Measurements from ENCODE around the gene DCAF4L1. TPM values are rescaled to one million over a fixed set of nuclear protein-coding genes. Genes with fewer than 3 reads are reported as not detected.

Gene DCAF4L1
- total RNA-seq, 1 experiment from 2014 or later = 0.56 TPM

DNA sequence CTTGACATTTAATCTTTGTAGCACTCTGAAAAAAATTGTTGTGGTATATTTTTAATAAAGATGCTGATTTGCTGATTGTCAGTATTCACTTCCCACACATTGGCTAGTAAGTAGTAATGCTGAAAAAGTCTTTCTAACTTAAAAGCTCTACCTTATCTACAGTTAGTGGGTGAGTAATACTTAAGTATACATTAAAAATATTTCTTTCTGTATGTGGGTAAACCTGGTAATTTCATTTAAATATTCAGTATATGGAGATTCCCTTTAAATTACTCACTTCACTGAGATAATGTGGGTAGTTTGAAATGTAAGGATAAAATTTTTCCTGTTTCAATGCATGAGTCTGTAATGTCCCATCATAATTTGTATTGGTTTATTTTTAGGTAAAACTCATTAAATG lies 40.7 kb upstream of the DCAF4L1 start:
- Histone ChIP-seq H3K36me3 (ENCODE audit: insufficient read depth, low read length) (peaks cover 72% of the 10 kb centered on the region), H3K9me3 (ENCODE audit: low read length) (no peaks in the 10 kb centered on the region), H3K4me1 (ENCODE audit: low read length) (peaks cover 37% of the 10 kb centered on the region), H3K9ac (ENCODE audit: low read length) (no peak overlapping the region), H3K4me2 (ENCODE audit: low read depth, low read length, poor library complexity, severe bottlenecking) (no peak overlapping the region), H3K27ac (ENCODE audit: low read length) (no peak overlapping the region), H3K79me2 (ENCODE audit: low read length) (peaks cover 93% of the 10 kb centered on the region), H3K9me2 (replicated peaks; ENCODE audit: insufficient read depth, low read length) (no peaks in the 10 kb centered on the region), H2AFZ (ENCODE audit: low read length) (no peak overlapping the region), H4K20me1 (ENCODE audit: insufficient read depth, low read depth, low read length) (peaks cover 12% of the 10 kb centered on the region), H3K27me3 (ENCODE audit: low read length) (no peaks in the 10 kb centered on the region), H3K4me3 (ENCODE audit: low read length) (no peak overlapping the region)
- no peak for DNase-seq

DNA sequence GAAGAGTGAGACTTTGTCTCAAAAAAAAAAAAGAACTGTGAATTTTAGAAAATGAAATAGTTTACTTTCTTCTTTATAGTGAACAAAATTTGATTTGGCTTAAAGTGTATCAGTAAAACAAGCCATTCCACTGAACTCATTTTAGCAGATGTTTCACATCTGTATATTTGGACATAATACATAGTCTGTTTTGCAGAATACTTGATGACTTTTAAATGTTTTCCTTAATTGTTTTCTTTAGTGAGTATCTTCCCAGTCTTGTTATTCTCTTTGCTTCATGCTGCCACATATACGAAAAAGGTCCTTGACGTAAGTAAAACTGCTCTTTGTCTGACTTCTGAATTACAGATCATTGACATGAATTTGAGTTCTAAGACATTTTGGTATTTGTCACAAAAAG lies 38.0 kb upstream of the DCAF4L1 start:
- Histone ChIP-seq H3K79me2 (ENCODE audit: low read length) (peaks cover 87% of the 10 kb centered on the region), H3K9me2 (replicated peaks; ENCODE audit: insufficient read depth, low read length) (no peaks in the 10 kb centered on the region), H3K27me3 (ENCODE audit: low read length) (no peaks in the 10 kb centered on the region), H3K4me1 (ENCODE audit: low read length) (peaks cover 11% of the 10 kb centered on the region; the same call in 1 of the 2 replicates), H3K9ac (ENCODE audit: low read length) (no peak overlapping the region), H4K20me1 (ENCODE audit: insufficient read depth, low read depth, low read length) (peaks cover 6% of the 10 kb centered on the region; the same call in 1 of the 2 replicates), H2AFZ (ENCODE audit: low read length) (no peak overlapping the region), H3K27ac (ENCODE audit: low read length) (no peak overlapping the region), H3K4me2 (ENCODE audit: low read depth, low read length, poor library complexity, severe bottlenecking) (no peak overlapping the region), H3K36me3 (ENCODE audit: insufficient read depth, low read length) (peaks cover 79% of the 10 kb centered on the region), H3K9me3 (ENCODE audit: low read length) (no peaks in the 10 kb centered on the region), H3K4me3 (ENCODE audit: low read length) (no peak overlapping the region)
- DNase-seq = no peak

DNA sequence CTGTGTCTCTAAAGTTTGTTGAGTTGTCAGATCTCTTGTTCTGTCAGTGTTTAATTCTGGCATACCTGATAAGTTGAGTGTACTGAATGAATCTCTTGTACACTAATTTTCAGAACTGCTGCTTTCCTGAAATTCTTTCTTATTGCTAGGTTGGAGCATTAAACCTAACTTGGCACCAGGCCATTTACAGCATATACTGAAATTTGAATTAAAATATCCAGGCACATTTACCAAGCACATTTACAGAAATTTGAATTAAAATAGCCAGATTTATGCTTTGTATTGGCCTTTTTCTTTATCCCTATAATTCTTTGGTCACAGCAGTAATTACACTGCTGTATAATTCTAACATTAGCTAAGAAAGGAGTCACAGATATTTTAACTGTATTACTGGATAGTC lies 37.5 kb upstream of the DCAF4L1 start:
- H3K9me3 ChIP-seq (ENCODE audit: low read length) = no peaks in the 10 kb centered on the region
- peaks cover 78% of the 10 kb centered on the region for H3K36me3 ChIP-seq (ENCODE audit: insufficient read depth, low read length)
- H3K4me1 ChIP-seq (ENCODE audit: low read length) = peaks cover 8% of the 10 kb centered on the region; the same call in 1 of the 2 replicates
- H3K79me2 ChIP-seq (ENCODE audit: low read length) = peaks cover 82% of the 10 kb centered on the region
- no peak overlapping the region for H3K27ac ChIP-seq (ENCODE audit: low read length)
- no peak for DNase-seq
- peaks cover 6% of the 10 kb centered on the region; the same call in 1 of the 2 replicates for H4K20me1 ChIP-seq (ENCODE audit: insufficient read depth, low read depth, low read length)
- no peak overlapping the region for H3K4me3 ChIP-seq (ENCODE audit: low read length)
- H3K4me2 ChIP-seq (ENCODE audit: low read depth, low read length, poor library complexity, severe bottlenecking) = no peak overlapping the region
- no peak overlapping the region for H3K9ac ChIP-seq (ENCODE audit: low read length)
- no peak overlapping the region for H2AFZ ChIP-seq (ENCODE audit: low read length)
- no peaks in the 10 kb centered on the region for H3K27me3 ChIP-seq (ENCODE audit: low read length)
- H3K9me2 ChIP-seq (replicated peaks; ENCODE audit: insufficient read depth, low read length) = no peaks in the 10 kb centered on the region

DNA sequence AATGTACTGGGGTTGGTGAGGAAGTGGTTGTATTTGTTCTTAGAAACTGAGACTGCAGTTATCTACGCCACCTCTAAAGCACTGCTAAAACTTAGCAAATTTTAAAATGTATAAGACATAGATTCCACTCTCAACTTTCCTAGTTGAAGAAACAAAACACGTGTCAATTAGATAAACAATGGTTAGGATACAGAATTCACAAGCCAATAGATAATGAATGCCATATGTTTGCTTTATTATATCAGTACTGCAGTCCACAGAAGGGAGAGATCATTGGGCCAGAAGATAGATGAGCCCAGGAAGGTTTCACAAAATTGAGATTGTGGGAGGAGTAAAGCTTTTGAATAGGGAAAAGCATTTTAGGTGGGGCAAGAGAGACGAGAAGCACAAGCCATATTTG lies 32.0 kb upstream of the DCAF4L1 start:
- Histone ChIP-seq H3K9me3 (ENCODE audit: low read length) (no peaks in the 10 kb centered on the region), H3K9ac (ENCODE audit: low read length) (no peak overlapping the region), H3K27ac (ENCODE audit: low read length) (no peak overlapping the region), H2AFZ (ENCODE audit: low read length) (no peak overlapping the region), H3K4me1 (ENCODE audit: low read length) (peaks cover 22% of the 10 kb centered on the region), H3K4me2 (ENCODE audit: low read depth, low read length, poor library complexity, severe bottlenecking) (no peak overlapping the region), H3K79me2 (ENCODE audit: low read length) (peaks cover 70% of the 10 kb centered on the region), H3K9me2 (replicated peaks; ENCODE audit: insufficient read depth, low read length) (no peaks in the 10 kb centered on the region), H3K4me3 (ENCODE audit: low read length) (no peak overlapping the region), H3K27me3 (ENCODE audit: low read length) (no peaks in the 10 kb centered on the region), H3K36me3 (ENCODE audit: insufficient read depth, low read length) (peaks cover 77% of the 10 kb centered on the region), H4K20me1 (ENCODE audit: insufficient read depth, low read depth, low read length) (no peaks in the 10 kb centered on the region)
- no peak for DNase-seq

DNA sequence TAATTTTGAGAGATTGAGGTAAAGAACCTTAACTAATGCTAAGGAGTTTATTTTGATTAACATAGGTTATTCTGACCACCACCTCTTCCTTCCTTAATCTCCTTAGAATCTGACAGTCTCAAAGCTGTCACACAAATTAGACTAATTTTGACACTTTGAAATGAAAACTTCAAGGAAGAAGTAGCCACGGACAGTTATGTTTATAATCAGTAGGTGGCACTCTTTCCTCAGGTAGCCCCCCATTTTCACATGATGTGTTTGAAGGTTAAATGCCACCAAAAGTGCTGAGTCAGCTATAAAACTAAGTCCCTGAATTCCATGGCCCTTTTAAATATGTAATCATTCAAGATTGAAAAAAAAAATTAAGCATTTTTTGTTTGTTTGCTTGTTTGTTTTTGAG lies 23.9 kb upstream of the DCAF4L1 start:
- Histone ChIP-seq H3K4me1 (ENCODE audit: low read length) (peaks cover 11% of the 10 kb centered on the region), H4K20me1 (ENCODE audit: insufficient read depth, low read depth, low read length) (no peaks in the 10 kb centered on the region), H3K9ac (ENCODE audit: low read length) (no peak overlapping the region), H3K4me3 (ENCODE audit: low read length) (no peak overlapping the region), H3K27ac (ENCODE audit: low read length) (no peak overlapping the region), H3K4me2 (ENCODE audit: low read depth, low read length, poor library complexity, severe bottlenecking) (no peak overlapping the region), H3K79me2 (ENCODE audit: low read length) (peaks cover 15% of the 10 kb centered on the region), H3K9me2 (replicated peaks; ENCODE audit: insufficient read depth, low read length) (no peaks in the 10 kb centered on the region), H2AFZ (ENCODE audit: low read length) (no peak overlapping the region), H3K9me3 (ENCODE audit: low read length) (no peaks in the 10 kb centered on the region), H3K27me3 (ENCODE audit: low read length) (no peaks in the 10 kb centered on the region), H3K36me3 (ENCODE audit: insufficient read depth, low read length) (peaks cover 49% of the 10 kb centered on the region)
- DNase-seq = peak; percentile 74

DNA sequence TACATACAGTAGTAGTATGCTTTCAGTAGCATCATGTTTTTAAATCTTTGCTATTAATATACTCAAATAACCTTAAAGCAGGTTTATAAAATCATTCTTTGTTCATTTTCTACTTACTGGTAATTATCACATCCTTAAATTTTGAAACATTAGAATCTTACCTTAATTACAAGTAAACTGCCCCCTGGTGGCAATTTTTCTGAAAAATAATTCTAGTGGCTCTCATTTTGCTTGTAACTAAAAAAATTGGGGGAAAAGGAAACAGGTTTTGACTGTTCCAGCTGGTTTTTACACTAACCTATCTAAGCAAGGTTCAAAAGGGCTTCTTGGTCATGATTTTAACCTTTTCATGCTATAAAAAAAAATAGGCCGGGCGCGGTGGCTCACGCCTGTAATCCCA lies 18.5 kb upstream of the DCAF4L1 start:
- no peak overlapping the region for H3K27ac ChIP-seq (ENCODE audit: low read length)
- H3K79me2 ChIP-seq (ENCODE audit: low read length) = 0 out of 2 replicates have a peak, but pooled peaks cover 3% of the 10 kb centered on the region
- H3K9me2 ChIP-seq (replicated peaks; ENCODE audit: insufficient read depth, low read length) = no peaks in the 10 kb centered on the region
- DNase-seq = peak; percentile 78
- no peak overlapping the region for H3K4me2 ChIP-seq (ENCODE audit: low read depth, low read length, poor library complexity, severe bottlenecking)
- H3K27me3 ChIP-seq (ENCODE audit: low read length) = no peaks in the 10 kb centered on the region
- no peak overlapping the region for H2AFZ ChIP-seq (ENCODE audit: low read length)
- H4K20me1 ChIP-seq (ENCODE audit: insufficient read depth, low read depth, low read length) = no peaks in the 10 kb centered on the region
- H3K4me3 ChIP-seq (ENCODE audit: low read length) = no peak overlapping the region
- H3K36me3 ChIP-seq (ENCODE audit: insufficient read depth, low read length) = peaks cover 14% of the 10 kb centered on the region; the same call in 1 of the 2 replicates
- no peaks in the 10 kb centered on the region for H3K4me1 ChIP-seq (ENCODE audit: low read length)
- H3K9me3 ChIP-seq (ENCODE audit: low read length) = no peaks in the 10 kb centered on the region
- no peak overlapping the region for H3K9ac ChIP-seq (ENCODE audit: low read length)

DNA sequence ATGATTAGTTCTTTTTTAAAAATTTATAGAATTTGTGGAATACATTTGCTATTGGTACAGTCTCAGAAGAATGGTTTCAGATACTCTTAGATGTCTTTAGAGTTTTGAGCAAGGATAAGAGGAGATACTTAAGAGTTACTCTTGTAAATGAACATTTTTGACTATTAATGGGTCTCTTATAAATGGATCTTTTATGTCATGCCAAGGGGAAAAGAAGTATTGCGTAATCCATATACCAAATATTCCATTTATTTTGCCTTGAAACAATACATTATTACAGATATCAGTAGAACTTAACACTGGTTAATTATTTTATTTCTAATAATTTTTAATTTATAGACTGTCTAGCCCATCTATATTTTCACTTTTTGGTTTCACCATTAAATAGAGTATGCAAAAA lies 17.2 kb upstream of the DCAF4L1 start:
- no peaks in the 10 kb centered on the region for H3K4me1 ChIP-seq (ENCODE audit: low read length)
- H3K27me3 ChIP-seq (ENCODE audit: low read length) = no peaks in the 10 kb centered on the region
- no peak for DNase-seq
- no peaks in the 10 kb centered on the region for H3K9me3 ChIP-seq (ENCODE audit: low read length)
- H3K9me2 ChIP-seq (replicated peaks; ENCODE audit: insufficient read depth, low read length) = no peaks in the 10 kb centered on the region
- H3K4me3 ChIP-seq (ENCODE audit: low read length) = no peak overlapping the region
- no peak overlapping the region for H3K9ac ChIP-seq (ENCODE audit: low read length)
- H3K27ac ChIP-seq (ENCODE audit: low read length) = no peak overlapping the region
- H3K79me2 ChIP-seq (ENCODE audit: low read length) = no peaks in the 10 kb centered on the region
- no peak overlapping the region for H2AFZ ChIP-seq (ENCODE audit: low read length)
- H3K4me2 ChIP-seq (ENCODE audit: low read depth, low read length, poor library complexity, severe bottlenecking) = no peak overlapping the region
- H4K20me1 ChIP-seq (ENCODE audit: insufficient read depth, low read depth, low read length) = no peaks in the 10 kb centered on the region
- H3K36me3 ChIP-seq (ENCODE audit: insufficient read depth, low read length) = peaks cover 11% of the 10 kb centered on the region; the same call in 1 of the 2 replicates

DNA sequence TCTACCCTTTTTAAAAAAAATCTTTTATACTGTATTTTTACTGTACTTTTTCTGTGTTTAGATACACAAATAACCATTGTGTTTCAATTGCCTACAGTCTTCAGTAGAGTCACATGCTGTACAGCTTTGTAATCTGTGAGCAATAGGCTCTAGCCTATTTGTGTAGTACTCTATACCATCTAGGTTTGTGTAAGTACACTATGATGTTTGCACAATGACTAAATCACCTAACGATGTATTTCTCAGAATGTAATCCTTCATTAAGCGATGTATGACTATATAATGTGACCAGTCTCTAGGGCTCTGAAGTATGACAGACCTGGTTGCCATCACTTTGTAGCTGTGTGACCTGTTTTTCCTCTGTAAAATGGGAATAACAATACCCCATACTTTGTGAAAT lies 14.2 kb upstream of the DCAF4L1 start:
- Histone ChIP-seq H3K27me3 (ENCODE audit: low read length) (no peaks in the 10 kb centered on the region), H3K79me2 (ENCODE audit: low read length) (no peaks in the 10 kb centered on the region), H3K9ac (ENCODE audit: low read length) (no peak overlapping the region), H3K4me1 (ENCODE audit: low read length) (no peaks in the 10 kb centered on the region), H3K27ac (ENCODE audit: low read length) (no peak overlapping the region), H3K4me2 (ENCODE audit: low read depth, low read length, poor library complexity, severe bottlenecking) (no peak overlapping the region), H3K4me3 (ENCODE audit: low read length) (no peak overlapping the region), H3K36me3 (ENCODE audit: insufficient read depth, low read length) (no peaks in the 10 kb centered on the region), H3K9me2 (replicated peaks; ENCODE audit: insufficient read depth, low read length) (no peaks in the 10 kb centered on the region), H4K20me1 (ENCODE audit: insufficient read depth, low read depth, low read length) (no peaks in the 10 kb centered on the region), H2AFZ (ENCODE audit: low read length) (no peak overlapping the region), H3K9me3 (ENCODE audit: low read length) (no peaks in the 10 kb centered on the region)
- DNase-seq = no peak

DNA sequence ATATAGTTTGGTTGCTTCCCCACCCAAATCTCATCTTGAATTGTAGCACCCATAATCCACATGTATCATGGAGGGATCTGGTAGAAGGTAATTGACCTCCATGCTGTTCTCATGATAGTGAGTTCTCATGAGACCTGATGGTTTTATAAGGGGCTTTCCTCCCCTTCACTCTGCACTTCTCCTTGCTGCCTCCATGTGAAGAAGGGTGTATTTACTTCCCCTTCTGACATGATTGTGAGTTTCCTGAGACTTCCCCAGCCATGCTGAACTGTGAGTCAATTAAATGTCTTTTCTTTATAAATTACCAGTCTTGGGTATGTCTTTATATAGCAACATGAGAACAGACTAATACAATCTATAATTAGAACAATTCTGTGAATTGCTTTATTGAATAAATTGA lies 11.9 kb upstream of the DCAF4L1 start:
- DNase-seq = no peak
- Histone ChIP-seq H4K20me1 (ENCODE audit: insufficient read depth, low read depth, low read length) (no peaks in the 10 kb centered on the region), H3K27me3 (ENCODE audit: low read length) (no peaks in the 10 kb centered on the region), H3K79me2 (ENCODE audit: low read length) (no peaks in the 10 kb centered on the region), H3K4me2 (ENCODE audit: low read depth, low read length, poor library complexity, severe bottlenecking) (no peak overlapping the region), H3K9me2 (replicated peaks; ENCODE audit: insufficient read depth, low read length) (no peaks in the 10 kb centered on the region), H3K4me3 (ENCODE audit: low read length) (no peak overlapping the region), H2AFZ (ENCODE audit: low read length) (no peak overlapping the region), H3K4me1 (ENCODE audit: low read length) (no peaks in the 10 kb centered on the region), H3K9ac (ENCODE audit: low read length) (no peak overlapping the region), H3K9me3 (ENCODE audit: low read length) (no peaks in the 10 kb centered on the region), H3K36me3 (ENCODE audit: insufficient read depth, low read length) (no peaks in the 10 kb centered on the region), H3K27ac (ENCODE audit: low read length) (no peak overlapping the region)

Measured in Karpas-422 (cell line).